GM19438 (cell line): ENCODE results near the gene CRY2.
"Not testable (repeated sequence)": the region's sequence is repeated elsewhere in the genome, so short reads cannot be mapped to it uniquely, and the experiment has no call there.

Experiments
- ATAC-seq: cut with Tn5 transposase; IDR thresholded peaks from one replicate; pipeline ENCODE4 v1.9.1; 2021; ENCODE audit warnings: low read depth; ENCODE audit not compliant: unreplicated experiment

The CRY2 gene

DNA sequence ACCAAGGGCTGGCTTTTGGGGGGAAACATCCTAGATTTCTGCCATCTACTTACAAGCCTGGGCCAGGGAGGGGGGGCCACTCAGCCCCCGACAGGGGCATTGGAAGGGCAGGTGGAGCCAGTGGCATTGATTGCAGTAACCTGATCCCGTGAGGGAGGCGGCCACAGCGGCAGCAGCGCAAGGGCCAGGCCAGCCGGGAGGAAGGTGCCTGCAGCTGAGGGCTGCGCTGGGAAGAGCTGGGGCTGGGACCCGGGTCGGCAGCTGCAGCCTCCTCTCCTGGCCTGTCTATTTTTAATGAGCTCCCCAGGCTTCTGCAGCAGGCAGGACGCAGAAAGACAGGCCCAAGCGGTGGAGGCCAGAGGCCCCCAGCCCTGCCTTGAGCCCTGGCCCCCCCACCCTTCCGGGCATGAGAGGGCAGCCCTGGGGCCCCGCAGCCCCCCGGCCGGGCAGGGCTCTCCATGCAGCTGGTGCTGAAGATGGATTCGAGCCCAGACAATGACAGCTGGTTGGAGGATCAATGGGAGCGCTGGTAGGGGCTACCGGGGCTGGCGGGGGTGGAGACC, 49.2 kb downstream of the CRY2 start:
- no peak for ATAC-seq

DNA sequence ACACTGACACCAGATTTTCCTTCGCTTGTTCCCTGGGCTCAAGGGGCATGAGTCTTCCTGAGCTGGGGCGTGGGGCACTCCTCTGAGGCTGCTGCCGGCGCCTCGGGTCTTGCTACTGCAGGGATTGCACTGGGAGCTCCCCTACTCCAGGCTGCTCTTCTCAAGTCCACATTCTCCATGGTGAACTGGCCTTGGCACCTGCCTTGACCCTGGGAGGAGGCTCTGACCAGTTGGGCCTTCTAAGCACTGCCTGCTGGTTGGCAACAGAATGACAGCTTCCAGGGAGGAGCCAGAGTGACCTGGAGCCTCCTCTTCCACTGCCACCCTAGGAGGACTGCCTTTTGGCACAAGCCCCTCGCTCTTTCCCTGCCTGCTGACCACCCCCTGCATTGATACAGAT, 50.3 kb downstream of the CRY2 start:
- no peak for ATAC-seq

DNA sequence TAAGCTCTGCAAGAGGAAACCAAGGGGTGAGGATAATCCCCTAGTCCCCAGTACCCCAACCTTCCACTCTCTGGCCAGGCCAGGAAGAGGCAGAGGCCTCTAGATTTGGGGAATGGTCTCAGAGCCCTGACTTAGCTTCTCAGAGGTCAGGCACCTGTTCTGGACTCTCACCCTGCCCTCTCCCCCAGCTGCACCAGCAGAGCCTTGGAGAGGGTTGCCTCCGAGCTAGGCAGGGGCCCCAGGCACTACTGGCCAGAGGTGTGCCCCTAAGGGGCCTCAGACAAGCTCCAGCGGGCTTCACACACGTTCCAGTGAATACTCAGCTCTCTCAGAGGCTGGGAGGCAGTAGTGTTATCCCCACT, 51.8 kb downstream of the CRY2 start:
- no peak for ATAC-seq

DNA sequence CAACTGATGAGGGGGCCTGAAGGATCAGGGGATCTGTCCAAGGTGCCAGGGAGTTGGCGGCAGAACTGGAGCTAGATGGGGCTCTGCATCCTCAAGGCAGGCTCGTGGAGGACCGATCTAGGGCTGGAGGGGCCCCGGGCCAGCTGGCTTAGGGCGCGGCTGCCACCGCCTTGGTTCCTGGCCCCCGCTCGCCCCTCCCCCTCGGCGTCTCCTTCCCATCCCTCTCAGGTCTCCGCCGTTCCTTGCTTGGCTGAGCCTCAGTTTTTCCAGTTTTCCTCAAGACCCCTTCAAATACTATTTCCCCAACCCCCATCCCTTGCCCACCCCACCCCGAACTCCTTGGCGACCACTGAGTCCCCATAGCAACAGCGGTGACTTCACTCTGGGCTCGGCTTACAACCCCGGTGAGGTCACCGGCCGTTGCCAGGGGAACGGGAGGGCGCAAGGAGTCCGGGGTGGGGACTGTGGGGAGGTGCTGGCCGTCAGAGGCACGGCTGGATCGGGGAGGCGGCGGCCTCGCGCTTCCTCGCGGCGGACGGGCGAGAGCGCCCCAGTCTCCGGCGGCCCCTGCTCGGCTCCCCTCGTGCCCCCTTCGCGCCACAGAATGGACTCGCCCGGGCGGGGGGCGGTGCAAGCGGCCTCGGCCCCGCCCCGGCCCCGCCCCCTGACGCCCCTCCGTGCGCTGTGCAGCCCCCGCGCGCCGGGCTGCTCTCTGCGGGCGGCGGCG, 52.3 kb downstream of the CRY2 start:
- no peak for ATAC-seq

DNA sequence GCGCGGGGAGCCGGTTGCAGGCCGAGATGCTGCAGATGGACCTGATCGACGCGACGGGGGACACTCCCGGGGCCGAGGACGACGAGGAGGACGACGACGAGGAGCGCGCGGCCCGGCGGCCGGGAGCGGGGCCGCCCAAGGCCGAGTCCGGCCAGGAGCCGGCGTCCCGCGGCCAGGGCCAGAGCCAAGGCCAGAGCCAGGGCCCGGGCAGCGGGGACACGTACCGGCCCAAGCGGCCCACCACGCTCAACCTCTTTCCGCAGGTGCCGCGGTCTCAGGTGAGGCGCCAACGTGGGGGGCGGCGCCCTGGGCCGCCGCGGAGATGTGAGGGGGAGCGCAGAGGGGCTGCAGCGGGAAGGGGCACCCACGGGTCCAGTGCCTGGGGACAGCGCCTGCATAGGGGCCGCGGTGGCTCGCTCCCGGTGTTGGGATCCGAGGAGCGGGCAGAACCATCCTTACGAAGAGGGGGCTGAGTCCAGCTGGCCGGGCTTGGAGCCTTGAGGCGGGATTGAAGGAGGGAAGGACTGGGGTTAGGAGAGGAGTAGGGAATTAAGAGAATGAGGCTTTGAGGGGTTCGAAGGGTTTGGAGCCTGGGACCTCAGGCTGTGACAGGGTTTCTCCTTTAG, 53.0 kb downstream of the CRY2 start:
- not testable (repeated sequence) for ATAC-seq

DNA sequence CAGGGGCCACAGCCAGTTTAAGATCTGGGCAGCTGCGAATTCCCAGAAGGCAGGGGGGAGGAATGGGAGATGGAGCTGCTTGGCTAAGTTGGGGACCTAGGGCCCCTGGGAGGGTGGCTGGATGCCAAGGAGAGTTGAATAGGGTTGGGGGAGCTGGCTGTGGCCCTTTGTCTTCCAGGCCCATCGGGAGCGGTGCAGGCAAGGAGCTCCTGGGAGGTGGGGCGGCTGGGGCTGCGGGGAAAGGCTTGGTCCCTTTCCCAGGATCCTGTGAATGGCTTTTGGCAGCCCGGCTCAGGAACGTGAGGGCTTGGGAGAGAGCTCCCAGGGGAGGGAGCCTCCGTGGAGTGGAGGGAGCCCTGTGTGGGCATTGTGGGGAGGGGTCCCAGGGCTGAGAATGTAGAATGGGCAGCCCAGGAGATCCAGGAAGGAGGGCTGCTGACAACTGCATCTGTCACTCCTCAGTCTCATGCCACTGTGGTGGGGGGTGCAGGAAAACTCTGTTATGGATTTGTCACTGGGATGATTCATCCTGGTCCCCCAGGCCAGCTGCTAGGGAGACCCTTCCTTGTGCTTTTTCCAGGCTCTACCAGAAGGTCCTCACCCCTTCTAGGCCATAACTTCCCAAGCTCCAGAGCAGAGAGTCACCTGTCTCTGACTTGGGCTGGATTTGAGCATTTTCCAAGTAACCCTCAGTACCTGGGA, 53.8 kb downstream of the CRY2 start:
- ATAC-seq, result no peak

DNA sequence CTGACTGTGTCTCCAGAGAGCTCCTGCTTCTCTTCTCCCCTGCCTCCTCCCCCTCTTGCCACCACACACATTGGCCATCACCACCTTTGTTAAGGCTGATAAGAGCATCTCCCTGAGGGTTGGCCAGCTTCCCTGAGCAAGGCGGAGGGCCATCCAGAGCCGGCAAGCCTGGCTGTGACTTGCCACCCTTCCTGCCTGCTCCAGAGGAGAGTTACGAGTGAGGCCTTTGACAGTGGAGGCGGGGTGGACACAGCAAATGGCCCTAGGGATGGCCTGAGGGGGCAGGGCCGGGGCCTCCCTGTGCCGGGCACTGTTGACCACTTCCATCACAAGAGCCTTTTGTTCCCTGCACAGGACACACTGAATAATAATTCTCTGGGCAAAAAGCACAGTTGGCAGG, 54.4 kb downstream of the CRY2 start:
- no peak for ATAC-seq

DNA sequence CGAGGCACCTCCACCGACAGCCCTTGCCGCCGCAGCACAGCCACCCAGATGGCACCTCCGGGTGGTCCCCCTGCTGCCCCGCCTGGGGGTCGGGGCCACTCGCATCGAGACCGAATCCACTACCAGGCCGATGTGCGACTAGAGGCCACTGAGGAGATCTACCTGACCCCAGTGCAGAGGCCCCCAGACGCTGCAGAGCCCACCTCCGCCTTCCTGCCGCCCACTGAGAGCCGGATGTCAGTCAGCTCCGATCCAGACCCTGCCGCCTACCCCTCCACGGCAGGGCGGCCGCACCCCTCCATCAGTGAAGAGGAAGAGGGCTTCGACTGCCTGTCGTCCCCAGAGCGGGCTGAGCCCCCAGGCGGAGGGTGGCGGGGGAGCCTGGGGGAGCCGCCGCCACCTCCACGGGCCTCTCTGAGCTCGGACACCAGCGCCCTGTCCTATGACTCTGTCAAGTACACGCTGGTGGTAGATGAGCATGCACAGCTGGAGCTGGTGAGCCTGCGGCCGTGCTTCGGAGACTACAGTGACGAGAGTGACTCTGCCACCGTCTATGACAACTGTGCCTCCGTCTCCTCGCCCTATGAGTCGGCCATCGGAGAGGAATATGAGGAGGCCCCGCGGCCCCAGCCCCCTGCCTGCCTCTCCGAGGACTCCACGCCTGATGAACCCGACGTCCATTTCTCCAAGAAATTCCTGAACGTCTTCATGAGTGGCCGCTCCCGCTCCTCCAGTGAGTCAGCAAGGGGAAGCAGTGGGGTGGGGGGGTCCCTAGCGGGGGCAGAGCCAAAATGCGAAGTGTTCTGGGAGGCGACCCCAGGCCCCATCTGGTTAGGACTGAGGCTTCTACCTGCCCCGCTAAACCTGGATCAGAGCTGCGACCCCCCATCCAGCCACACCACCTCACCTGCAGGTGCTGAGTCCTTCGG, 55.4 kb downstream of the CRY2 start:
- ATAC-seq, result no peak

DNA sequence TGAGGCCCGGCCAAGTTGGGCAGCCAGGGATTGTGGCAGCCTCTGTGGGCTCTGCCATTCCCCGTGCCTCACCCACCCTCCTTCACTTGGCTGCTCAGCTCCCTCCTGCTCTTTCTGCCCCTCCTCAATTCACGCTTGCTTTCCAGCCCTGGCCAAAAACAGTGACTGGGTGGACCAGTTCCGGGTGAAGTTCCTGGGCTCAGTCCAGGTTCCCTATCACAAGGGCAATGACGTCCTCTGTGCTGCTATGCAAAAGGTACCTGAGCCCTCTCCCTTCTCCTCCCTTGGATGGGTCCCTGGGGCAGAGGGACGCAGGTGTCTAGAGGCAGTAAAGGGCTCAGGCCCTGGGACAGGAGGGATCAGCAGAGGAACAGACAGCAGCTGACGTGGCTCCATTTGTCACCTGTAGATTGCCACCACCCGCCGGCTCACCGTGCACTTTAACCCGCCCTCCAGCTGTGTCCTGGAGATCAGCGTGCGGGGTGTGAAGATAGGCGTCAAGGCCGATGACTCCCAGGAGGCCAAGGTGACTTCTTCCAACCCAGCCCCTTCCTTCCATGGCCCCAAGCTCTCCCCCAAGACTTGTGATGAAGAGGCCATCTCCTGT, 57.1 kb downstream of the CRY2 start:
- no peak for ATAC-seq

DNA sequence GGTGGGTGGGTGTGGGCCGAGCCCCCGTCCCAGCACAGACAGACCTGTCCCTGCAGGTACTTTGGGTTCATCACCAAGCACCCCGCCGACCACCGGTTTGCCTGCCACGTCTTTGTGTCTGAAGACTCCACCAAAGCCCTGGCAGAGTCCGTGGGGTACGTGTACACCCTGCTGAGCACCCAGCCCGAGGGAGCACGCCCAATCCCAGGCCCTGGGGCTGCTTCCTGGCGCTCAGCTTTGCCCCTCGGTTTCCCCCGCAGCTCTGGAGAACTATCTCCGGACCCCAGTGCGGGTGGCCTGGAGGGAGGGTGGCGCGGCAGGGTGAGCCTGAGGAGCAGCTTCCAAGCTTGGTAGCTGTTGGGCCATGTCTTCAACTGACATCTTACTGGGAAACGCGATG, 57.8 kb downstream of the CRY2 start:
- no peak for ATAC-seq

DNA sequence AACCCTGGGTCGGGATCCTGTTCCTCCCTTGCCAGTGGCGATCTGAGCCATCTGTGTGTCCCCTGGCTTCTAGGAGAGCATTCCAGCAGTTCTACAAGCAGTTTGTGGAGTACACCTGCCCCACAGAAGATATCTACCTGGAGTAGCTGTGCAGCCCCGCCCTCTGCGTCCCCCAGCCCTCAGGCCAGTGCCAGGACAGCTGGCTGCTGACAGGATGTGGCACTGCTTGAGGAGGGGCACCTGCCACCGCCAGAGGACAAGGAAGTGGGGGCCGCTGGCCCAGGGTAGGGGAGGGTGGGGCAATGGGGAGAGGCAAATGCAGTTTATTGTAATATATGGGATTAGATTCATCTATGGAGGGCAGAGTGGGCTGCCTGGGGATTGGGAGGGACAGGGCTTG, 58.3 kb downstream of the CRY2 start:
- ATAC-seq, result not testable (repeated sequence)

DNA sequence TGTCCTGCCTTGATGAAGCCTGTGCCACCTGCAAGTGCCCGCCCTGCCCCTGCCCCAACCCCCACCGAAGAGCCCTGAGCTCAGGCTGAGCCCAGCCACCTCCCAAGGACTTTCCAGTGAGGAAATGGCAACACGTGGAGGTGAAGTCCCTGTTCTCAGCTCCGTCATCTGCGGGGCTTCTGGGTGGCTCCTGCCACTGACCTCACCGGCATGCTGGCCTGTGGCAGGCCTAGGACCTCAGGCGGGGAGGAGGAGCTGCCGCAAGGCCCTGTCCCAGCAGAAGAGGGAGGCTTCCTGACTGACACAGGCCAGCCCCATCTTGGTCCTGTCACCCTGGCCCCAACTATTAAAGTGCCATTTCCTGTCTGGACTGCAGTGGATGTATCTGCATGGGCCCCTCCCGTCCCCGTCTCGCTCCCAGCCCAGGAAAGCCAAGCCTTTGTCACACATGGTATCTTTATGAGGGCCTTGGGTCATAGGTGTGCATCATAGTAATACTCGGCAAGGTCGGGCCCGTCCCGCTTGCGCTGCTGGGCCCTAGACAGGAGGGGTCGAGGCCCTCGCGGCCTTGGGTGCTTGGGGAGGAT, 58.9 kb downstream of the CRY2 start:
- no peak for ATAC-seq

DNA sequence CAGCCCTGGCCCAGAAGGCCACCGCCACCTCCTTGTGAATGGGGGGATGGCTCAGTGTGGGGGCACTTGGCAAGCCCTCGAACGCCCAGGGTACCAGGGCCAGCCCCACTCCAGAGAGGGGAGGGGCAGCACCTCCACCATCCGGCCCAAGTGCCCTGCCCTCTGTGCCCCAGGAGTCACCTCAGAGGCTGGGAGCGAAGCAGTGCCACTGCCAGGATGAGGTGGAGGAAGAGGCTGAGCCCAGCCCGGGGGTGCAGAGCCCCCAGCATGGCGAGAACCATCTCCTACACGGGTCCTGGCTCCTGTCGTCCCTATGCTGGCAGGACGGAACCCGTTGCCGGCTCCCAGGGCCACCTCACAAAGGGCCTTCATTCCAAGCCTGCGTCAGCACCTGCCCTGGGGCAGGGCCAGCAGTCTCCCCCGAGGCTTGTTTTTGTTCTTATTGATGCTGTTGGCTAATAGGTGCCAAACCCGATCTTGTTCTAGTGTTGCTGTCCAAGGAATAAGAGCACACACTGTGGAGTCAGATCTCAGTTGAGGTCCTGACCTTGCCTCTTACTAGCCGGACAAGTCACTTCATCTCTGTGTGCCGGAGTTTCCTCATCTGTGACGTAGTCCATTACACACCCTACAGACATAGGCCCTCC, 59.8 kb downstream of the CRY2 start, which contains the start of gene FREY1:
FREY1 (minus strand) TSS at position 307 of the 647 bp plus-strand sequence; CDS start at position 281, 26 bp downstream.
- no peak for ATAC-seq

DNA sequence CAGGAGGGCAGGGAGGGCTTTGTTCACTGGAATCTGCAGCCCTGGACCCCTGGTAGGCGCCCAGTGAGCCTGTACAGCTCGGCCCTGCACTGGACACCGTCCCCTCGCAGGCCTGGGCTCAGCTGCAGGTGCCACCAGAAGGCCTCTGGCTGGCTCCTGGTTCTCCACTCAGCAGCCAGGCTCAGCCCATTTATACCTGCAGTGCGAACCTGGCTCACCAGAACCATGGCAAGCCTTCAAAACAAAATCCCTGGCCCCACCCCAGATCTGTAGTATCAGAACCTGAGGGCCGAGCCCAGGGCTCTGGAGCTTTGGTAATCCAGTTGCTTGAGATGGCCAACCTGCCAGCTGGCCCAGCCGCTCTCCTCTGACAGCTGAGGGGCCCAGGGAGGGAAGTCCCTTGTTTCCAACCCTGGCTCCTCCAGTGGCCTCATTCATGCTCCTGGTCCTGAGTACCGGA, 60.7 kb downstream of the CRY2 start:
- ATAC-seq, result no peak

DNA sequence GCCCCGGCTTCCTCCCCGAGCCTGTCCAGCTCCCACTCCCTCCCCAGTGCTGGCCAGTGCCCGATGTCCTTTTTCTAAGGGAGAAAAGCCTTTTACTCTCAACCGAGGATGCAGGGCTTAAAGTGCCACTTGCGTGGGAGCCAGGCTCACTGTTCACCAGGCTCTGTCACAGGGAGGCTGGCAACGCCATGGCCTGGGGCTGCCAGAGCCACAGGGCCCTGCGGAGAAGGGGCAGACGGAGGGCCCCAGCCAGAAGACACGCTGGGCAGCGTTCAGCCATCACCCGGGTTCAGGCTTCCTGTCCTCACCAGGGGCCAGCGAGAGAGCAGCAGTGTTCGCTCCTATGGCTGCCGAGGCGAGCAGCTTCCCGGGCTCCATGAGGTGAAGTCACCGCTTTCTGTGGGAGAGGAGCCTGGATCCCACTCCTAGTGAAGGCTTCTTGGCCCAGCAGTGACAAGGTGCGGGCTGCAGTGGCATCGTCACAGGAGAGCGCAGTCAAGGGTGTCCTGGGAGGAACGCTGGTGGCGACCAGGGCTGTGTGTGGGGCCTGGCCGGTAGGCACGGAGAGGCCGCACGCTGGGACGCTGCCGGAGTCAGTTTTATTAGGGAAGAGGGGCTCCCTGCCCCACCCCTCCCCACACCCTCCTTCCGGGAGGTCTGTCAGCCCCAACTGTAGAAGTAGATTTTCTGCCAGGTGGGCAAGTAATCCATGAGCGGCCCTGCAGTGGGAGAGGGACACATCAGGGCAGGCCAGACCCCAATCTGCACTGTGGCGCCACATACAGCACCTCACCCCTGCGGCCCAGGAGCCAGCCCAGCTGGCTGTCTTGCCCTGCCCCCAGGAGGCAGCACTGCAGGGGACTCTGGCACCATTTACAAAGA, 62.6 kb downstream of the CRY2 start:
- no peak for ATAC-seq

DNA sequence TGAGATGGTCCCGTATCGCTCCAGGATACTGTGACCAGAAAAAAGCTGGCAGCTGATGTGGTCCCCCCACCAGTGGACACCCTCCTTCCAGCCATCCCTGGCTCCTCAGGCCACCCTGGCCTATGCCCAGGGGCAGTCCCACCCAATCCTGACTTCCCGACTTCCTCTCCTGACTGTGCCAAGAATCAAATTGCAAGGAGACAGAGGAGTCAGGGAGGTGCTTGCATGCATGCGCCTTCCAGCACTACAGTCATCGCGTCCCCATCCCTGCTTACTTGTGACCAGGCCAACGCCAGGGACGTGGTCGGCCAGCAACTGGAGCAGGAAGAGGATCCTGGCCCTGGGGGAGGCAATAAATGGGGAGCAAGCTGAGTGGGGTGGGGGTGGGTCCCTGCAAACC, 63.3 kb downstream of the CRY2 start:
- no peak for ATAC-seq

DNA sequence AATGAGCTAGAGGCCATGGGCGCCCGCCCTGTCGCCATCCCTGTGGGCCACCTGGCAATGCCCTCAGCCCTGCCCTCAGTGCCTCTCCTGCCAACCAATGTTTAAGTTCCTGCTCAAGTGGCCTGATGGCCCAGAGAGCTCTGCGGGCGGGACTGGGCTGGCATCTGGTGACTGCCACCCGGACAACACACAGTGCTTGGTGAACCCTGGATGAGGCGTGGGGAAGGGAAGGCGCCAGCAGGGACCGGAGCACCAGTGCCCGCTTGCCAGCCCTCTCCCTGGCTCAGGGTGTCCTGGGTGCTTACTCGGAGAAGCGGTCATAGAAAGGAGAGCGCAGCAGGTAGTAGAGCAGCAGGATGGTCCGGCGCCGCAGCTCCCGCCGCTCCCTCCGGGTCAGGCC, 66.2 kb downstream of the CRY2 start:
- no peak for ATAC-seq
